HCT116 (cell line): Measurements from ENCODE around the gene RRAGA. TPM values are rescaled to one million over a fixed set of nuclear protein-coding genes. Genes with fewer than 3 reads are reported as not detected.

Source experiments
- ATAC-seq: fragments of 200-7000 bp; cut with Tn5 transposase; 2 replicates; pipeline ENCODE4 v1.9.1; 2020; ENCODE audit warnings: mild to moderate bottlenecking, moderate library complexity
- BruUV-seq: library from RNA; stranded (reverse); fragments of 400-500 nt; replicated peaks from 2 replicates; lab custom pipeline; 2021; lab: Mats Ljungman, UMichigan
- CTCF ChIA-PET: fragments of 300-600 bp; sonication (Branson Sonifier 250); formaldehyde crosslinking; loops from one replicate; lab custom pipeline; 2021; ENCODE audit warnings: antibody characterized with exemption; lab: Charles Lee
- POLR2A ChIA-PET: fragments of 300-600, 350-600 bp; sonication (Branson Sonifier 250); formaldehyde crosslinking; loops from one replicate; lab custom pipeline; 2021; ENCODE audit warnings: antibody characterized with exemption; lab: Charles Lee
- RAD21 ChIA-PET, 2 experiments: fragments of 300-600 bp; sonication (Branson Sonifier 250); formaldehyde crosslinking; loops; one replicate each; lab custom pipeline; 2023; ENCODE audit warnings: low total read pairs in 2 of 2; ENCODE audit not compliant: uncharacterized antibody in 2 of 2, unreplicated experiment in 2 of 2, low non-redundant PET in 1 of 2; lab: Charles Lee
- DNase-seq: peaks from one replicate; pipeline ENCODE4 v3.0.0-alpha.2; 2010; ENCODE audit warnings: low read depth, low spot score
- H2AFZ ChIP-seq: fragments of 200-600 bp; shearing (Covaris generic), sonication (generic); 2 replicates; pipeline ENCODE4 v1.6.1; 2017; ENCODE audit warnings: low read depth, mixed run types, mixed read lengths, antibody characterized with exemption, low read length; ENCODE audit not compliant: poor library complexity, severe bottlenecking
- H3K27ac ChIP-seq: 2 replicates; pipeline ENCODE4 v1.5.1; 2012; ENCODE audit warnings: low read depth, low read length
- H3K27me3 ChIP-seq: fragments of 200-600 bp; sonication (generic); 2 replicates; pipeline ENCODE4 v1.6.1; 2016; ENCODE audit warnings: mixed run types, low read length, mixed read lengths; ENCODE audit not compliant: insufficient read depth
- H3K36me3 ChIP-seq, 2 experiments: fragments of 200-500 bp in 1 of 2; fragments of 200-600 bp in 1 of 2; sonication (Bioruptor generic) in 1 of 2; sonication (generic) in 1 of 2; 2 replicates each; pipeline versions ENCODE4 v1.5.1 to v1.6.1; 2014 to 2016; ENCODE audit warnings: low read length in 2 of 2, inconsistent platforms in 1 of 2, mixed read lengths in 1 of 2, mixed run types in 1 of 2; ENCODE audit not compliant: insufficient read depth in 2 of 2, control insufficient read depth in 1 of 2
- H3K4me1 ChIP-seq, 2 experiments: fragments of 200-600 bp in 1 of 2; sonication (generic) in 1 of 2; 2 replicates each; pipeline versions ENCODE4 v1.5.1 to v1.6.1; 2012 to 2017; ENCODE audit warnings: low read length in 2 of 2, inconsistent platforms in 1 of 2, mild to moderate bottlenecking in 1 of 2, mixed read lengths in 1 of 2, mixed run types in 1 of 2, moderate library complexity in 1 of 2; ENCODE audit not compliant: insufficient read depth in 2 of 2, control insufficient read depth in 1 of 2
- H3K4me2 ChIP-seq: fragments of 200-600 bp; sonication (generic); 2 replicates; pipeline ENCODE4 v1.6.1; 2017; ENCODE audit warnings: mixed run types, low read length, mixed read lengths
- H3K4me3 ChIP-seq, 2 experiments: fragments of 200-600 bp in 1 of 2; sonication (generic) in 1 of 2; replicated peaks in 1 of 2; 2 replicates each; pipeline ENCODE4 v1.5.1; 2011 to 2016; ENCODE audit warnings: low read length in 2 of 2, control low read depth in 1 of 2, low read depth in 1 of 2, mild to moderate bottlenecking in 1 of 2, mixed read lengths in 1 of 2, mixed run types in 1 of 2
- H3K79me2 ChIP-seq: fragments of 200-600 bp; sonication (generic); 2 replicates; pipeline ENCODE4 v1.6.1; 2017; ENCODE audit warnings: mild to moderate bottlenecking, mixed run types, low read length, moderate library complexity, mixed read lengths; ENCODE audit not compliant: insufficient read depth
- H3K9ac ChIP-seq: fragments of 200-600 bp; sonication (generic); 2 replicates; pipeline ENCODE4 v1.6.1; 2016; ENCODE audit warnings: low read length, mixed read lengths
- H3K9me2 ChIP-seq: fragments of 200-600 bp; sonication (generic), shearing (Covaris generic); 2 replicates; pipeline ENCODE4 v1.6.1; 2017; ENCODE audit warnings: mixed run types, mild to moderate bottlenecking, moderate library complexity; ENCODE audit not compliant: insufficient read depth
- H3K9me3 ChIP-seq, 2 experiments: fragments of 200-500 bp in 1 of 2; fragments of 200-600 bp in 1 of 2; sonication (Bioruptor generic) in 1 of 2; sonication (generic) in 1 of 2; 2 replicates each; pipeline ENCODE4 v1.6.1; 2014 to 2017; ENCODE audit warnings: low read length in 2 of 2, mixed read lengths in 2 of 2, inconsistent platforms in 1 of 2, low read depth in 1 of 2, mild to moderate bottlenecking in 1 of 2, mixed run types in 1 of 2, moderate library complexity in 1 of 2; ENCODE audit not compliant: control insufficient read depth in 1 of 2, insufficient read depth in 1 of 2
- H4K20me1 ChIP-seq: fragments of 200-600 bp; sonication (generic), shearing (Covaris generic); 2 replicates; pipeline ENCODE4 v1.6.1; 2017; ENCODE audit warnings: mixed run types, mild to moderate bottlenecking, moderate library complexity; ENCODE audit not compliant: insufficient read depth
- CEBPB ChIP-seq: IDR thresholded peaks from 2 replicates; pipeline ENCODE4 v1.6.1; 2012; ENCODE audit warnings: low read depth
- ELF1 ChIP-seq: IDR thresholded peaks from 2 replicates; pipeline ENCODE4 v1.6.1; 2012; ENCODE audit warnings: low read depth, borderline replicate concordance
- EZH2phosphoT487 ChIP-seq: fragments of 200-600 bp; IDR thresholded peaks from 2 replicates; pipeline ENCODE4 v1.6.1; 2018; ENCODE audit warnings: antibody characterized with exemption, borderline replicate concordance
- FOSL1 ChIP-seq: IDR thresholded peaks from 2 replicates; pipeline ENCODE4 v1.6.1; 2012; ENCODE audit warnings: low read depth
- JUND ChIP-seq: IDR thresholded peaks from 2 replicates; pipeline ENCODE4 v1.6.1; 2012
- POLR2A ChIP-seq: IDR thresholded peaks from 2 replicates; pipeline ENCODE4 v1.7.0; 2011; ENCODE audit warnings: borderline replicate concordance; ENCODE audit not compliant: insufficient read depth, insufficient read length; ENCODE audit errors: extremely low read depth
- POLR2AphosphoS5 ChIP-seq: IDR thresholded peaks from 2 replicates; pipeline ENCODE4 v1.6.1; 2011; ENCODE audit warnings: mild to moderate bottlenecking, low read depth, low read length, moderate library complexity
- RAD21 ChIP-seq: IDR thresholded peaks from 2 replicates; pipeline ENCODE4 v1.6.1; 2012; ENCODE audit warnings: low read depth, mild to moderate bottlenecking
- REST ChIP-seq: IDR thresholded peaks from 2 replicates; pipeline ENCODE4 v1.6.1; 2012; ENCODE audit warnings: low read depth
- SIN3A ChIP-seq: IDR thresholded peaks from 2 replicates; pipeline ENCODE4 v1.6.1; 2012; ENCODE audit warnings: low read depth
- SP1 ChIP-seq: IDR thresholded peaks from 2 replicates; pipeline ENCODE4 v1.6.1; 2012; ENCODE audit warnings: low read depth
- TCF7L2 ChIP-seq: IDR thresholded peaks from 2 replicates; pipeline ENCODE4 v1.7.0; 2011; ENCODE audit warnings: borderline replicate concordance, inconsistent platforms; ENCODE audit not compliant: insufficient read depth, insufficient read length; ENCODE audit errors: extremely low read depth
- YY1 ChIP-seq: IDR thresholded peaks from 2 replicates; pipeline ENCODE4 v1.6.1; 2011; ENCODE audit warnings: low read length, low read depth, moderate library complexity, mild to moderate bottlenecking; ENCODE audit not compliant: insufficient replicate concordance; ENCODE audit errors: extremely low read depth
- intact Hi-C: fragments of 100-400 bp; cut with micrococcal nuclease; formaldehyde crosslinking; loops from 2 replicates; pipeline ENCODE4 v1.10.0; 2022
- total RNA-seq: library from RNA; stranded (reverse); gene quantifications from one replicate; pipeline ENCODE4 v1.2.1, GENCODE V29; 2021; ENCODE audit not compliant: unreplicated experiment
- TF ChIP-seq, protein P1 (sequence below): IDR thresholded peaks from 2 replicates; pipeline ENCODE4 v1.6.1; 2012
- TF ChIP-seq, protein P2 (sequence below): IDR thresholded peaks from 2 replicates; pipeline ENCODE4 v1.6.1; 2011; ENCODE audit warnings: mild to moderate bottlenecking, low read length, moderate library complexity; ENCODE audit not compliant: insufficient replicate concordance; ENCODE audit errors: extremely low read depth
- TF ChIP-seq, protein P3 (sequence below): IDR thresholded peaks from 2 replicates; pipeline ENCODE4 v1.6.1; 2012

The RRAGA gene
- total RNA-seq, 1 experiment from 2014 or later = 47.3 TPM

- no TSS peak for BruUV-seq
- intact Hi-C loops = no loop called here
Observed at GRCh38 chr9:19009391-19009965, 39.7 kb upstream of the RRAGA start.

DNA sequence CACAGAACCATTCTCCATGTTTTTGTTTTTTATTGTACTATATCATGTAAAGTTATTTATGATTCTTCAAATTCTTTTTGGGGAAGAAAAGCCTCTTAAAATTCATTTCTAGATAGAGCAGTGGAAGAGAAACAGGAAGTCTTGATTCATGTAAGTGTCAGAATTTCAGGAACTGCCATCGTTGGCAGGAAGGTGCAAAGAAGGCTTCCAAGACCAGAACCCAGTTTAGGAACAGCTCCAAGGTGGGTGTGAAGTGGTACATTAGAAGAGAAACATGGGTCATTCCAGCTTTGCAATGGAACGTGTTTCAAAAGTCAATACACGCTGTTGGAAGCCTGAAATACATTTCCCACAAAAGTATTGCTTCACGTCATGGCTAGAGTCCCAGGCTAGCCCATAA is 31.0 kb upstream of the RRAGA start:
- H3K9me3 ChIP-seq = no peaks in the 10 kb centered on the region
- H3K4me3 ChIP-seq = no peak overlapping the region
- no peaks in the 10 kb centered on the region; the same call in 1 of the 2 replicates for H3K27me3 ChIP-seq
- ChIA-PET CTCF (no interaction called here), RAD21 (no interaction called here), POLR2A (no interaction called here)
- H3K9me2 ChIP-seq = no peaks in the 10 kb centered on the region
- H3K4me2 ChIP-seq = no peak overlapping the region
- no peak for ATAC-seq
- H3K27ac ChIP-seq = no peak overlapping the region
- H3K36me3 ChIP-seq = no peaks in the 10 kb centered on the region
- no peak overlapping the region for H2AFZ ChIP-seq
- DNase-seq = no peak
- H4K20me1 ChIP-seq = no peaks in the 10 kb centered on the region
- intact Hi-C loops = no loop called here
- no TSS peak for BruUV-seq
- no peaks in the 10 kb centered on the region for H3K79me2 ChIP-seq
- no peaks in the 10 kb centered on the region for H3K4me1 ChIP-seq
- no peak overlapping the region for H3K9ac ChIP-seq
- TF ChIP-seq YY1 = no peak
- TF ChIP-seq, protein P1, sequence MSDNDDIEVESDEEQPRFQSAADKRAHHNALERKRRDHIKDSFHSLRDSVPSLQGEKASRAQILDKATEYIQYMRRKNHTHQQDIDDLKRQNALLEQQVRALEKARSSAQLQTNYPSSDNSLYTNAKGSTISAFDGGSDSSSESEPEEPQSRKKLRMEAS = no peak
- no peak for TF ChIP-seq REST
- TF ChIP-seq EZH2phosphoT487 = no peak
- TF ChIP-seq TCF7L2 = no peak
- TF ChIP-seq POLR2A = no peak
- TF ChIP-seq FOSL1 = no peak
- no peak for TF ChIP-seq ELF1
- no peak for TF ChIP-seq JUND
- TF ChIP-seq POLR2AphosphoS5 = no peak
- TF ChIP-seq, protein P2, sequence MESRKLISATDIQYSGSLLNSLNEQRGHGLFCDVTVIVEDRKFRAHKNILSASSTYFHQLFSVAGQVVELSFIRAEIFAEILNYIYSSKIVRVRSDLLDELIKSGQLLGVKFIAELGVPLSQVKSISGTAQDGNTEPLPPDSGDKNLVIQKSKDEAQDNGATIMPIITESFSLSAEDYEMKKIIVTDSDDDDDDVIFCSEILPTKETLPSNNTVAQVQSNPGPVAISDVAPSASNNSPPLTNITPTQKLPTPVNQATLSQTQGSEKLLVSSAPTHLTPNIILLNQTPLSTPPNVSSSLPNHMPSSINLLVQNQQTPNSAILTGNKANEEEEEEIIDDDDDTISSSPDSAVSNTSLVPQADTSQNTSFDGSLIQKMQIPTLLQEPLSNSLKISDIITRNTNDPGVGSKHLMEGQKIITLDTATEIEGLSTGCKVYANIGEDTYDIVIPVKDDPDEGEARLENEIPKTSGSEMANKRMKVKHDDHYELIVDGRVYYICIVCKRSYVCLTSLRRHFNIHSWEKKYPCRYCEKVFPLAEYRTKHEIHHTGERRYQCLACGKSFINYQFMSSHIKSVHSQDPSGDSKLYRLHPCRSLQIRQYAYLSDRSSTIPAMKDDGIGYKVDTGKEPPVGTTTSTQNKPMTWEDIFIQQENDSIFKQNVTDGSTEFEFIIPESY = no peak
- no peak for TF ChIP-seq SIN3A
- no peak for TF ChIP-seq CEBPB
- TF ChIP-seq RAD21 = no peak
- TF ChIP-seq, protein P3, sequence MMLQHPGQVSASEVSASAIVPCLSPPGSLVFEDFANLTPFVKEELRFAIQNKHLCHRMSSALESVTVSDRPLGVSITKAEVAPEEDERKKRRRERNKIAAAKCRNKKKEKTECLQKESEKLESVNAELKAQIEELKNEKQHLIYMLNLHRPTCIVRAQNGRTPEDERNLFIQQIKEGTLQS = no peak

More at GRCh38 chr9:19009391-19009965, 39.7 kb upstream of the RRAGA start:
- Histone ChIP-seq H3K27ac (no peak overlapping the region), H2AFZ (no peak overlapping the region), H3K36me3 (no peaks in the 10 kb centered on the region), H3K4me1 (no peaks in the 10 kb centered on the region), H3K27me3 (0 out of 2 replicates have a peak, but pooled peaks cover 4% of the 10 kb centered on the region), H3K9ac (no peak overlapping the region), H3K9me2 (no peaks in the 10 kb centered on the region), H3K79me2 (no peaks in the 10 kb centered on the region), H3K4me3 (no peak overlapping the region), H3K9me3 (no peaks in the 10 kb centered on the region)
- no peak for ATAC-seq
- DNase-seq = no peak
- ChIA-PET RAD21 (no interaction called here), POLR2A (no interaction called here)
- TF ChIP-seq SP1 = no peak
- TF ChIP-seq, all 23 proteins: peak for 0
- CTCF ChIA-PET = no interaction called here
- Histone ChIP-seq H4K20me1 (no peaks in the 10 kb centered on the region), H3K4me2 (no peak overlapping the region)
